Adipose tissue (tissue), 3 donors: ENCODE data around the gene RXRA. TPM values are rescaled to one million over a fixed set of nuclear protein-coding genes. Genes with fewer than 3 reads are reported as not detected.

Source experiments
- H3K27ac ChIP-seq: one replicate; pipeline ENCODE4 v1.5.1; 2013; ENCODE audit warnings: low read depth, low read length
- WGBS, 3 donors: extraction: QIAGEN DNeasy Blood & Tissue Kit; methylation state at CpG; one replicate each; pipeline ENCODE4 v1.1.7; 2013; 5-methylcytosine and 5-hydroxymethylcytosine counted together
- polyA plus RNA-seq, 3 donors: library from polyadenylated mRNA; stranded (reverse); fragments of 200-250 nt; gene quantifications; one replicate each; pipeline ENCODE4 v1.2.3, GENCODE V29; 2013
- donor health status: healthy with polysubstance abuse.
- donor health status: Bipolar disorder and iron deficiency.
- donor health status: healthy.

Gene RXRA
- polyA plus RNA-seq, 3 donors = 30.9 to 114 (median 69.4) TPM

DNA sequence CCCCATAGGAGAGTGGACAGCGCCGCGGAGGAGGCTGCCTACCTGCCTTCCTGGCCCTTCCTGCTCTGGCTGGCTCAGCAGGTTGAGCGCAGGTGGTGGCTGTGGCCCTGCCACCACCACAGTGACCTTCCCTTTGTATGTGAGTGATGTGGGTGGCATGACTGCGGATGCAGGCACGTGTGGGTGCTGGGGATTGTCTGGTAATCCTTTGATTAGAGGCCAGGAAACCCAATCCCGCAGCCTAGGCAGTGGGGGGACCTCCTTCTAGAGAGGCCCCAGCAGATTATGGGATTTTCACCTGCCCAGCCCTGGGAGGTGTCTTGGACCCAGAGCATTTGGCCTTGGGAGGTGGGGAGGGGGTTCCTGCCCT lies 16.5 kb downstream of the RXRA start:
- no peak overlapping the region for H3K27ac ChIP-seq
- WGBS, 3 donors = 67 to 80% (median 75%) methylated on average over 7 of the region's 7 CpGs

DNA sequence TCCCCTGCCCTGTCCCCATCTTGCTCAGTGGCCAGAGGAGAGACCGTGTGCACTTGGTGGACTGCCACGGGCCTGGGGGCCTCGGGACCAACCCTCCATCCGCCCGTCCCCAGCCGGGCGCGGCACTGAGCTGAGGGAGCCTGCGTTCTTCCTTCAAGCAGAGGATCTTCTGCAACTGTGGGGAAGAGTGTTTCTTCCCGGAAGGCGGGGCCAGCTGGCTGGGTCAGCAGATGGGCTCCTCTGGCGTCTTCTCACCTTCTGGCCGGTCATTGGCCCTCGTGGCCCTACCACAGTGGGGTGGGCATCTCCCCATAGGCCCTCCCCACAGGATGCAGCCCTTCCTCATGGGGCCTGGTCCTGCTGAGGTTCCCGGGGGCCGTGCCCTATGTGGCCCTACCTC lies 17.4 kb downstream of the RXRA start:
- 37 to 79% (median 46%) methylated on average over 16 of the region's 16 CpGs for WGBS, 3 donors
- H3K27ac ChIP-seq = no peak overlapping the region

DNA sequence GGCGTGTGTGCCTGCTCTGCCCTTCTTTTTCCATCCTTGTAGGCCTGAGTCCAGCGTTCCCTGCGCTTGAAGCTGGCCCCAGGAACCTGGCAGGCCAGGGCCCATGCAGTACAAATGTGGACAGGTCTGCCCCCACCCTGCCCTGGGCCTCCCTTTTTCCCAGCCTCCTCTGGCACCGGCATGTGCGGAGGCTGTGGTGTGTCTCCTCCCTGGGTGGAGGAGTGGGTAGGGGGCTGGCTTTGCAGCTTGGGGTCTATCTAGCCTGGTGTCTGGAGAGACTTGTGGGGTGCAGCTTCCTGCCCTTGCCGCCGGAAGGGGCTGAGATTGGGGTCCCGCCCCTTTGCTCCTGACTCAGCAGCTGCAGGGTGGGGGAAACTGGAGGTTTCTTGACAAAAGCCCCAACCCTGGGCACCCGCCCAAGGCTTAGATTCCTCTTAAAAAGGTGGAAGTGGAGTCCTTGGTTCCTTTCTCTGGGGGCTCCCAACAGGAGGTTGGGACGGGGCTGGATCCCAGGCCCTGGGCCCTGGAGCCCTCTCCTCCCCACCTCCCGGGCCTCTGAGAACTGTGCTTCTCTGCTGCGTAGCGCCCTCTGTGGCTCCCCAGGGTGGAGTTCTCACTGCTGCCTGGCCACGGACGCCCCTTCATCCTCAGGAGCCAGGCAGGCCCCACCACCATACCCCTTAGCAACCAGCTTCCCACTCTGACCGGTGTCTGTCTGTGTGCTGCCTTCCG lies 18.0 kb downstream of the RXRA start:
- WGBS, 3 donors = 32 to 77% (median 36%) methylated on average over 16 to 17 of the region's 17 CpGs
- H3K27ac ChIP-seq = no peak overlapping the region

DNA sequence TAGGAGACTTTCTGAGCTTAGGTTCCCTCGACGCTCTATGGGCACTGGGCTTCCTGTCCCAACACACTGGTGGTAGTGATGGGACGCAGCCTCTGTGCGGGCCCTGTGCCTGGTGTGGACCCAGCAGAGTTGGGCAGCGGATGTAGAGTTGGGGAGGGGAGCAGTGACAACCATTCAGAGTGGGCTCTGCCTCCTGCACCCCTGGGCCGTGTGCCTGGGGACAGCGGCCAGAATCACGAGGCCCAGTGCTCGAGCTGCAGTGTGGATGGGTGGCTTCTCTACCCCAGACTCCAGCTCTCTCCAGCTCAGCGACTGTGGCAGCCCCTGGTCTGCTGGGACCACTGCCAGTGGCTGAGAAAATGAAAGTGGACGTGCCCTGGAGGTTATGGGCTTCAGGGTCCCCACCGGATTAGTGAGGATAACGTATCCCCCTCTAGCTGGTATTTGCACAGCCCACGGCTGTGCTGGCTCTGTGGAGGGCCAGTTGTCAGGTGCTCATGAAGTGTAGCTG lies 18.6 kb downstream of the RXRA start:
- 57 to 83% (median 61%) methylated on average over 14 of the region's 14 CpGs for WGBS, 3 donors
- no peak overlapping the region for H3K27ac ChIP-seq

DNA sequence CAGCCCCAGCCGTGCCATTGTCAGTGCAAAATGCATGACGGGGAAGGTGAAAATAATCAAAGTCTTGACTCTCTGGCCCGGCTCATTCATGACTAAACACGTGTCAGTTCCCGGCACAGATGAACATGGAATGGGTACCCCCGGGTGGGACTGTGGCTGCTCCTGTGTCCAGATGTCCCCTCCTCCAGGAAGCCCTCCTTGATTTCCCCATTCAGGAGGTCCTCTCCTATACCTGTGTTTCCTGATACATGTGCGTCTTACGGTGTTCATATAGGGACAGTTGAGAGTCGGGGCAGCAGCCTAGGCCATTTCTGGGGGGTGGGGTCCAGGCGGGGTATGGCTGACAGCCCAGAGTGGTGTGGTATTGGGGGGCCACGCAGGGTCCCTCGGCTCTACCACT lies 19.5 kb downstream of the RXRA start:
- 82 to 95% (median 87%) methylated on average over 10 to 12 of the region's 12 CpGs for WGBS, 3 donors

DNA sequence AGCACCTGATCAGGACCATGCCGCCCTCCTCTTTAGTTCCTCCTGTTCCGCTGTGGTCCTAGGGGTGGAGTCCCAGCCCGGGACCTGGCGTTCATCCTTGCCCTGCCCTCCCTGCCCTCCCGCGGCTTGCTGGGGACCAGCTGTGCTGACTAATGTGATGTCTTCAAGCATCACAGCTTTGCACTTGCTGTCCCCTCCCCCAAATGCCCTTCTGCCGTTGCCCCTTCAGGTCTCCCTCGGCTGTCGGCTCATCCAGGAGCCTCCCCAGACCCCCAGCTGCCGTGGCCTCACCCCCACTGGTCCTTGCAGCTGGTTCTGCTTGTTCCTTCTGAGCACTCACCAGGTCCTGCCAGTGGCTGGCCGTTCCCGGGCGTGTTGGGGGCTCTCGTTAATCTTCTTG lies 19.9 kb downstream of the RXRA start:
- no peak overlapping the region for H3K27ac ChIP-seq
- 55 to 65% (median 57%) methylated on average over 13 to 14 of the region's 14 CpGs for WGBS, 3 donors

More for the DNA sequence above, 19.5 kb downstream of the RXRA start:
- no peak overlapping the region for H3K27ac ChIP-seq

DNA sequence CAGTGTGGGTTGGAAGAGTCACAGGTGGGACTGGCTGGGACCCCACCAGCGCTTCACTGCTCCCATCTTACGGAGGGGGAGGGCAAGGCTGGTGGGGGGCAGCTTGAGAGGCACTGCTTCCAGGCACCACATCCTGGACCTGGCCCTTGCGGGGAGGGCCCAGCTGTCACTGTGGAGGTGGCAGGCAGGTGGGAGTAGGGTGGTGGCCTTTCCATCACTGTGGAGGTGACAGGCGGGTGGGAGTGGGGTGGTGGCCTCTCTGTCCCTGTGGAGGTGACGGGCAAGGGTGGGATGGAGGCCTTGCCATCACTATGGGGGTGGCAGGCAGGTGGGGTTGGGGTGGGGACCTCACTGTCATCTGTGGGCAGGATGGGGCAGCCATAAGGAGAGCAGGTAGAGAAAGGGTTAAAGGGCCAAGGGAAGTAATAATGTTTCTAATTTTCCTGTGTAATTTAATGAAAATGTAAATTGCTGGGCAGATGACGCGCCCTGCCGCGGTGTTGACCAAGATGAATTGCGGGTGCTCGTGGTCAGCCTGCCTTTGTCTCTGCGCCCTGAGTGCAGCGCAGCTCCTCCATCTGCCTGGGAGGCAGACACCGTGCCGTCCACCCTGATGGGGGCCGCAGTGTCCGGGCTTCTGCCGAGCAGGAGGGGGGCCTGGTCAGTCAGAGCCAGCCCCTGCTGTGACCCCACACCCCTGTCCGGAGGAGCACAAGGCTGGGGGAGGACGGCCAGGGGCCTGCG lies 20.8 kb downstream of the RXRA start:
- WGBS, 3 donors = 70 to 88% (median 76%) methylated on average over 21 of the region's 21 CpGs
- no peak overlapping the region for H3K27ac ChIP-seq

DNA sequence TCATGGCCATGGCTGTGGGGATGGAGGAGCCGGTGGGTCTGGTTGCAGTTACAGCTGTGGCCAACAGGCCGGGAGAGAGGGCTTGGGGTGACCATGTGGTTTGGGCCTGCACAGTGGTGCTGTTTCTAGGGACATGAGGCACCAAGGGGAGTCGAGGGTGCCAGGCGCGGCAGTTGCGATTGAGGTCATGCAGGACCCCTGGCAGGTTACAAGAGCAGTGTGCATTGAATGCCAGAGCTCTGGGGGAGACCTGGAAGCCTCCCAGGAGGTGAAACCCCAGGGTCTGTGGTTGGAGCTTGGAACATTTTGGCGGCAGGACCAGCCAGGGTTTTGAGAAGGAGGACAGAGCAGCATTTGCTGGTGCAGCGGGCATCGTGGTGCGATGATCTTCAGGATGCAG lies 21.7 kb downstream of the RXRA start:
- no peak overlapping the region for H3K27ac ChIP-seq
- WGBS, 3 donors = 93 to 95% (median 94%) methylated on average over 10 of the region's 10 CpGs

DNA sequence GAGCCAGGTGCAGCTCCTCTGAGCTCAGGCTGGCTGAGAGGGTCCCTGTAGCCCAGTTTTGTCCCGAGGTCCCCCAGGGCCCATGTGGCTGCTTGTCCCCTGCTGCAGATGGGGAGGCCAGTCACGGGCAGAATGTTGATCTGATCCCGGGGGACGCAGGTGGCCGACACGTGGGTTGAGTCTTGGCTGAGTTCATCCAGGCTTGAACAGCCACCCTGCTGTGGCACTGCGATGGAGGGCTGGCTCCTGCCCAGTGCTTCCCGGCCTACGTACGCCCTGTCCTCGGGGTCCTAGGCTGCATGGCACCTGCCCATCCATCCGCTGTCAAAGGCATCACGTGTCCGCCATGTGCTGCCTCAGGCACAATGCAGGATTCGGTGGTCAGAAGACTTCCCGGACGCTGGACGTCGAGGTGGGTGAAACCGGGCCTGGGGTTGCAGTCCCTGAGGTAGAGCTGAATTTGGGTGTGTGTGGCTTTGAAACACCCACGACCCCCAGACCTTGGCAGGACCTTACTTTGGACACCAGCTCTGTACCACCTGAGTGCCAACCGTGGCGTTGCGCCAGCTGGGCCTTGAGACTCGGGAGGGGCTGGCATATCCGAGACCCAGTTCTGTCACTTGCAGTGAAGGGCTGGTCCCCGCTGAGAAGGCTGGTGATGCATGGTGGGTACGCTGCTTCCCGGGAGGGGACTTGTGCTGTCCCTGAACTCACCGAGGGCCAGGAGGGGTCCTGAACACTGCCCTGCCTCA lies 22.3 kb downstream of the RXRA start:
- no peak overlapping the region for H3K27ac ChIP-seq
- WGBS, 3 donors = 84 to 89% (median 84%) methylated on average over 30 of the region's 30 CpGs

DNA sequence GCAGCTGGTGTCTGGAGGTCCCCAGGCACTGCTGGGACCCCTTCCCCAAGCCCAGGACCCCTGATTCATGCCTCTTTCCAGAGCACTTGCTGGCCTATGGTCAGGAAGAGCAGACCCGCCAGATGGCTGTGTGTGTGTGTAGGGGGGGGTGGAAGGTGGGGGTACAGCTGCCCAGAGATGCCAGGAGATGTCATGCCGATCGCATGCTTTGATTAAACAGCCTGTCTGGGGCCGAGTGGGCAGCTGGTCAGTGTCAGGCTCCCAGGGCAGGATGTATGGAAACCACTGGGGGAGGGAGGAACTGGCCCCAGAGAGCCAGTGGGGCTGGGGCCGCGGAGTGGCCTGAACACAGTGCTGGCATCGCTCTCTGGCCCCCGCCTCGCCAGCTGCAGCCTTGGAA lies 23.7 kb downstream of the RXRA start:
- WGBS, 3 donors = 74 to 83% (median 75%) methylated on average over 9 of the region's 9 CpGs
- no peak overlapping the region for H3K27ac ChIP-seq

DNA sequence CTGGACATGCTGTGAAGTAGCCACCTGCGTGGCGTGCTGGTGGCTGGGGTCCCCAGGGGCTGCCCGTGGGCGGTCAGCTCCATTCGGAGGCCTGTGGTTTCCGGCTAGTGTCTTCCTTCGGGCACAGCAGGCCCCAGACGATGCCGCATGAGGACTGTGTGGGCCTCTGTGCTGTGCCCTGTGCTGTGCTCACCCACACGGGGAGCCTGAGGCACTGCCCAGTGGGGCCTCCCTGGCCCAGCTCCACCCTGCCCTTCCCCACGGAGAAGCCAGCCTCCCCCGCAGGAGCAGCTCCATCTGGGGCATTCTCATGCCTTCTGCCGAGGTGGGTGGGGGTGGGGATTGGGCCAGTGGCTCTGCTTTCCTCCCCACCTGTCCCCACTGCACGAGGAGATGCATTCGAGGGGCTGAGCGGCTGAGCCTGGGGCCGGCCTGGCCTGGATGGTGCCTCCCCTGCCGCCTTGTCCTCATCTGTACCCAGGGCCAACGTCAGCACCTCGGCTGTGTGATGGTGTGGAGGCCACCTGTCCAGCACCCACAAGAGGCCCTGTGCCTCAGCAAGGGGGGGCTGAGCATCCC lies 24.2 kb downstream of the RXRA start:
- H3K27ac ChIP-seq = no peak overlapping the region
- WGBS, 3 donors = 52 to 73% (median 64%) methylated on average over 20 of the region's 20 CpGs

DNA sequence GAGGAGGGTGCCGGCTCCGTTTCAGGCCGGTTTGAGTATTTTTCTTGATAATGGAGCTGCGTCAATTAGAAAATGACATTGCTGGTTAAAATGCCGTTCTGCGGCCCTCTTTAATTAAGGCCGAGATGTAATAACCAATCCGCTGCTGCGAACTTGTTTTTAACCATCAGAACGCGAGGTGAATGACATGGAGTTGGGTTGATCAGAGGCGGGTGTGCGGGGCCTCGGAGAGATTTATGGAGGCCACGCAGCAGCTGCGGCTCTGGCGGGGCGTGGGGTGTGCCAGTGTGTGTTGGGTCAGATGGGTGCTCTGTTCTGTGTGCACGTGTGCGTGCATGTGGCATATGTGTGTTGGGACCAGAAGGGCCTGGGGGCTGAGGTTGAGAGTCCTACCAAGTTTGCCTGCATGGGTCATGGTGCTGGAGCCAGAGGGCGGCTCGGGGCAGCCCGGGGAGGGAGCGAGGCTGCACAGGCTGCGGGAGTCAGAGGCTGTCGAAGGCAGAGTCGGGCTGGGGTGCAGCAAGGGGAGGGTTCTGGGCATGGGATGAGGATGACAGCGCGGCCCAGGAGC lies 25.4 kb downstream of the RXRA start:
- 65 to 85% (median 82%) methylated on average over 29 of the region's 29 CpGs for WGBS, 3 donors
- no peak overlapping the region for H3K27ac ChIP-seq

DNA sequence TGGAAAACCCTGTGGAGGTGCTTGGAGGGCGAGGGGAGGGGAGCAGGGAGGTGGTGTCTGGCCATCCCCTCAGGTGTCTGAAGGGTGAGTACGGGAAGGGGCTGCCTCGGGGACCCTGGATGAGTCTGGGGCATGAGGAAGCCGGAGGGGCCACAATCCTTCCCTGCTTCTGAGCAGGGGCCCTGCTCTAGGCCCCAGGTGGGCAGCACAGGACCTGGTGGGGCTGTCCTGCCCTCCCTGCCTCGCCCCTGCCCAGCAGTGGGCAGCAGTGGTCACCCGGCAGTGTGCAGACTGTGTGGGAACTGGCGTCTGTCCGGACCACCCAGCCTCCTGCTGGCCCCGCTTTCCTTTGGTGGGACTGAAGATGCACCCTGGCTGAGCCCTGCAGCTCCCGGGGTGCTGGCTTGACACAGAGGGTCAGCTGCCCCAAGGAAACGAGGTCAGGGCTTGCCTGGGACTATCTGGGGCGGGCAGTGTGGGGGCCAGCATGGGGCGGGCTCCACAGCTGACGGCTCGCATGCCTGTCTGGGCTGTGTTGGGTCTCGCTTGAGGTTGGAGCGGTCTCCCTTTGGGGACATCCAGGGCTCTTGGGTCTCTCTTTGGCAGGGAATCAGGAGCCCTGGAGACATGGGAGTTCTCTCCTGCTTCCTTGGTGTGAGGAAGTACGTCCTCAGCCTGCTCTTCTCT lies 26.1 kb downstream of the RXRA start:
- 80 to 91% (median 82%) methylated on average over 15 to 18 of the region's 18 CpGs for WGBS, 3 donors
- no peak overlapping the region for H3K27ac ChIP-seq

DNA sequence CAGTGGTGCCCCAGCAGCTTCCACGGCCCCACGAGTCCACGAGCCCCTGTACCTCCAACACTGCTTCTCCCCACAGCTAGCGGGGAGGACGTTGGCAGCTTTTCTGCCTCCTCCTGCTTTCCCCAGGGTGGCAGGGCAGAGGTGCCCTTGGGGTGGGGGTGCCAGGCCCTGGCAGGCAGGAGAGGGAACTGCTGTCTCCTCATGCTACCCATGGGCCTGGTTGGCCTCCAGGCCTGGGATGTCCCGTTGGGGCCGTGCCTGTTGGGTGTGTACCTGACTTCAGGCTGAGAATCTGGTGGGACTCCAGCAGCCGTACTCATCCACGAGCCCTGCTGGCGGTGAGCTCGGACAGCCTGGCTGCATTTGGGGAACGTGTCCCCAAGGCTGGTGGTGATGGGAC lies 27.3 kb downstream of the RXRA start:
- 76 to 82% (median 81%) methylated on average over 12 of the region's 12 CpGs for WGBS, 3 donors

DNA sequence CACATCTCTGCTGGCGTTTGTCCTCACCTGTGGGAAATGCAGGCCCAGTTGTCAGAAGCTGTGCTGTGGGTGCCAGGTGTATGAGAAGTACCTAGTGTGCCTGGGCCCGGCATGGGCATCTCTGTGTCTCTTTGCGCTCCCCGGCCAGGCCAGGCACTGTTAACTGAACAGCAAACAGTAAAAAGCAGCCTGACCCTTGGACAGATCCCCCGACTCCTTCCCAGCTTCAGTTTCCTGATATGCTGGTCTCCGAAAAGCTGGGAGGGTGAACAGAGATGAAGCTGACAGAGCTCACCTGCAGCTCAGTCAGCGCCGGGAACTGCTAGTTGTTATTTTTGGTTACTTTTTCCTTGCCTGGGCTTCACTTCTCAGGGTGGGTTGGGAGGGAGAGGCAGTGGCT lies 28.9 kb downstream of the RXRA start:
- WGBS, 3 donors = 50 to 86% (median 75%) methylated on average over 8 of the region's 8 CpGs
- H3K27ac ChIP-seq = no peak overlapping the region

More for the DNA sequence above, 27.3 kb downstream of the RXRA start:
- no peak overlapping the region for H3K27ac ChIP-seq

DNA sequence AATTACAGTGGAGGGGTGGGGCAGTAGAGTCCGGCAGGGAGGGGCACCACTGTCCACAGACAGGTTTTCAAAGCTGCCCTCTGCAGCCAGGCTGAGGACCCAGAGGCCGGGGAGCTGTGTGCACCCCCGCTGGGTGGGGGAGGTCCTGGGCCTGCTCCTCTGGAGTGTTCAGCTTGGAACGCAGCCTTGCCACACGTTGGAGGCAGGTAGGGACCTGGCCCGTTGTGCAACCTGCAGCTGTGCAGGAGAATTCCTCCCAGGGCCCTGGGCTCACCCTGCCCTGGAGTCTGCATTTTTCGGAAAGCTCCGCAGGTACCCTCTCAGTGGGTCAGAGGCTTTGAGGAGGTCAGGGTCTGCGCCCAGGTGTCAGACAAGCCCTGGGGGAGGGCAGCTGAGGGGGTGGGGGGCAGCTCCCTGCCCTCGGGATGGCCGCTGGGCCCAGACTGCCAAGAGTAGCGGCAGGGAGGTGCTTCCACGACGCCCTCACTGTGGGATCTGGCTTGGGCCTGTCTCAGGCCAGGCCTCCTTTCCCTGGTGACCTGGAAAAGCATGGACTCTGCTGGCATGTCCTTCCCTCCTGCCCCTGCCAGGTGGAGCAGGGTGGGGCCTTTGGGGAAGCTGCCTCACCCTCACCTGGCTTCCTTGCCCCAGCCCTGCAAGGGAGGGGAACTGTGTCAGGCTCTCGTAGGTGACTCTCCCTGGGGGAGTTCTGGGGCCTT lies 29.5 kb downstream of the RXRA start:
- WGBS, 3 donors = 32 to 83% (median 82%) methylated on average over 15 of the region's 15 CpGs
- H3K27ac ChIP-seq = no peak overlapping the region
